SH-SY5Y (cell line): Measurements from ENCODE around the gene ITGB2.

ENCODE experiments used
- GATA2 ChIP-seq: IDR thresholded peaks from 2 replicates; pipeline ENCODE4 v1.6.1; 2011; ENCODE audit warnings: mild to moderate bottlenecking, low read depth, low read length
- GATA3 ChIP-seq: IDR thresholded peaks from 2 replicates; pipeline ENCODE4 v1.6.1; 2011; ENCODE audit warnings: low read depth, mild to moderate bottlenecking, low read length, moderate library complexity

DNA sequence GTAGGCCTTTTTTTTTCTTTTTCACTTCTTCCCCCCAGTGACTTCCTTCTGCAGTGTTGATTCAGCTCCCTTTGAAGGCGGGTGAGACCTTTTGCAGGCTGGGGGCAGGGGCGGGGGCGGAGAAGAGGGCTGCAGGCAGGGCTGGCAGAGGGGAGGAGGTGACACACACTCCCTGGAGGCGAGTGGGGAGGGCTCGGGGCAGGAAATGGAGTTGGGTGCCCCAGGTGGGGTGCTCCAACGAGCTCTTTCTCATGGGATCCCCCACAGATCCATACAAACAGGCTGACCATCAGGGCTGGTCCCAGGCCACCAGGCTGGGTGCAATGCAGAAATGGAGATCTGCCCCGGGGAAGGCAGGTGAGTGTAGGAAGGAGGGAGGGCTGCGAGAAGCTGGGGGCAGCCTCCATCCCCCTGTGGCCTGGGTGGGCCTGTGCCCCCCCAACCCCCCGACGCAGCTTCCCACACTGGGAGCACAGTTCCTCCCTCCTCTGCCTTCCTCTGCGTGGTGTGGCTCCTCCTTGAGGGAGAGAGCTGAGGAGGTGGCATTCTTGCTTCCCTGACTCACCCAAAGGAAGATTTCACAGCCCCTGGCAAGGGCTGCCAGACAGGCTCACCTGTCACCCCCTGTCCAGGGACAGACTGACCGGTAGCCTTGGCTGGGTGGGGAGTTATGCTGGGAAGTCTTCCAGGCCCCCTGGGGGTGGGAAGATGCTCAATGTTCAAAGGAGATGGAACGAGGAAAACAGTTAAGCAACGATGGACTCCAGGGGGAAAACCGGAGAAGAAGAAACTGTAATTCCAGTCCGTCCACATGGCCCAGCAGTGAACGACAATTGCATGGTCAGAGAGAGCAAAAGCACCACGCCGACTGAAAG is 7.1 kb upstream of the ITGB2 start:
- TF ChIP-seq GATA2 = no peak
- no peak for TF ChIP-seq GATA3
